Measurements from ENCODE around the gene SUV39H1.

- TF ChIP-seq CTCF (conservative IDR thresholded peaks at IDR 0.05; ENCODE audit: low read length) (no peak), EZH2phosphoT487 (IDR thresholded peaks at IDR 0.05; ENCODE audit: borderline replicate concordance) (no peak)
These were observed at the start of gene SUV39H1 for GRCh38 chrX:48696301-48696908.
